GM12865 (cell line): ENCODE measurements around the gene SAPCD1.

Source experiments
- DNase-seq: peaks from one replicate; pipeline ENCODE4 v3.0.0; 2010; ENCODE audit warnings: low read depth
- H3K4me3 ChIP-seq: 2 replicates; pipeline ENCODE4 v1.5.1; 2011; ENCODE audit warnings: mild to moderate bottlenecking, low read depth, low read length, control low read depth
- TF ChIP-seq, protein P1 (sequence below): IDR thresholded peaks from 2 replicates; pipeline ENCODE4 v1.5.1; 2011; ENCODE audit warnings: low read length, control low read depth, low read depth, inconsistent platforms; ENCODE audit not compliant: insufficient read depth; ENCODE audit errors: missing control alignments

The SAPCD1 gene

DNA sequence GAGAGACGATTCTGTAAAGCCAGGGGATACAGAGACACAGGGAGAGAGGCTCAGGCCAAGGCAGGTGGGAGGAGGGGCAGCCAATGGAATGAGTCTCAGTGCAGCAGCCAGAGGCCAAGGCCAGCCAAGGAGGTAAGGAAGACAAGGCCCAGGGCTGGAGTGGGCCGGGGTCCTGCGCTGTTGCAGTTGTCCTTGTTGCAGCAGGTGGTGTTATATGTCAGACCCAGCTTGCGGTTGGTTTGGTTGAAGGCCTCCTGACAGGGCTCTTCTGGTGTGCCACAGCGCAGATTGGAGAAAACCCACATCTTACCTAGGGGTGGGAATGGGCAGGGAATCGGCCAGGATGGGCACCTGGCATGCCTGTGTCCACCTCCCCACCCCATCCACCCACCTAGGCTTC lies 43.5 kb upstream of the SAPCD1 start:
- TF ChIP-seq, protein P1, sequence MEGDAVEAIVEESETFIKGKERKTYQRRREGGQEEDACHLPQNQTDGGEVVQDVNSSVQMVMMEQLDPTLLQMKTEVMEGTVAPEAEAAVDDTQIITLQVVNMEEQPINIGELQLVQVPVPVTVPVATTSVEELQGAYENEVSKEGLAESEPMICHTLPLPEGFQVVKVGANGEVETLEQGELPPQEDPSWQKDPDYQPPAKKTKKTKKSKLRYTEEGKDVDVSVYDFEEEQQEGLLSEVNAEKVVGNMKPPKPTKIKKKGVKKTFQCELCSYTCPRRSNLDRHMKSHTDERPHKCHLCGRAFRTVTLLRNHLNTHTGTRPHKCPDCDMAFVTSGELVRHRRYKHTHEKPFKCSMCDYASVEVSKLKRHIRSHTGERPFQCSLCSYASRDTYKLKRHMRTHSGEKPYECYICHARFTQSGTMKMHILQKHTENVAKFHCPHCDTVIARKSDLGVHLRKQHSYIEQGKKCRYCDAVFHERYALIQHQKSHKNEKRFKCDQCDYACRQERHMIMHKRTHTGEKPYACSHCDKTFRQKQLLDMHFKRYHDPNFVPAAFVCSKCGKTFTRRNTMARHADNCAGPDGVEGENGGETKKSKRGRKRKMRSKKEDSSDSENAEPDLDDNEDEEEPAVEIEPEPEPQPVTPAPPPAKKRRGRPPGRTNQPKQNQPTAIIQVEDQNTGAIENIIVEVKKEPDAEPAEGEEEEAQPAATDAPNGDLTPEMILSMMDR, result no peak
- H3K4me3 ChIP-seq, result no peak overlapping the region
- DNase-seq, result no peak

DNA sequence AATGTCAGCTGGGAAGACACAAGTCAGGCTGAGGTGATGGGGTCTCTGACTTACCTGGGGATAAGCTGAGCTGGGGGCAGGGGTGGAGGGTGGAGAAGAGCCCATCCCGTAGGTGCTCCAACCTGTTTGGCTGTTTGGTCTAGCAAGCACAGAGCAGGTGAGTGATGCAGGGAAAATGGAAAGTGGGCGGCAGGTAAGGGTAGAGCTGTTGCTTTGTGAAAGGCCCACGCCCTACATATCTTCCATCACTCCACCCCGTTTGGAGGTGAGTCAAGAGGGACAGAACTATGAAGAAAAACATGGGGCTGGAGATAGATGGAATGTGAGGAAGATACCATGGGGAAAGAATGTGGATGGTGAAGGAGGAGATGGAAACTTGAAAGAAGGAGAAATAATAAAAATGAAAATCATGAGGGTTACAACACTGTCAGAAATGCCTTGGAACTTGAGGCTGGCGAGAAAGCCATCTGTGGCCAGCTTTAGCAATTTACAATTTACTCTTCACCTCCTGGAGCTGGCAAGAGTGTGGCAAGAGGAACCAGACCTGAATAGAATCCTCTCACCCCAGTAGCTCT lies 42.2 kb upstream of the SAPCD1 start:
- DNase-seq, result no peak
- TF ChIP-seq, protein P1, result no peak
- H3K4me3 ChIP-seq, result no peak overlapping the region

DNA sequence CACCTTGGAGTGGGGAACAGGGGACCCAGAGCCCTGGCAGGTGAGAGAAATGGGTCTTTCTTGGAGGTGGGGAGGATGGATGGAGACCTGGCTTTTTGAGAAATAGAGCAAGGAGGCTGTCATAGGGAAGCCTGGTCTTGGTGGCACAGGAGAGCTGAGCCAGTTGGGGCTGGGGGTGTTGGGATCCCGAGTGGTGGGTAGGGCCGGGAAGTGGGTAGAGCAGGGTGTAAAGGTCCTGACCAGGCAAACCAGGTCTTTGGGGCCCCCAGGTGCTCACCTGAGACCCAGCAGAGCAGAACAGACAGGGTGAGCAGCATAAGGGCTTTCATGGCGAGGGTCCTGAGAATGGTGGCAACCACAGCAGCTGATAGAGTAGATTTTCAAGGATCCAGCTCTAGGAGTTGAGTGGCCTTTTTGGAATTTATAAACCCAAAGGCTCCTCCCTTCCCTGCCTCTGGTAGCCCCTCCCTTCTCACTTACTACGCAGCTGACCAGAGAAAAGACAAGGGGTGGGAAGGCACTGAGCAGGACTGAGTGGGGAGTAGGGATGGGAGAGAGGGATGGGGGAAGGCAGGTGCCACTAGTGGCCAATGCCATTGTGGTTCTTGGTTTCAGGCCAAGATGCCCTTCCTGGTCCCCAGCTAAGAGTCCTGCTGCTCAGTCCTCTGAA lies 41.0 kb upstream of the SAPCD1 start, which contains the start of gene LY6G6C:
LY6G6C (minus strand) TSS at position 396 of the 670 bp plus-strand sequence; CDS start at position 329, 67 bp downstream.
- TF ChIP-seq, protein P1, result no peak
- H3K4me3 ChIP-seq, result no peak within 1 kb of the TSS
- no peak for DNase-seq

DNA sequence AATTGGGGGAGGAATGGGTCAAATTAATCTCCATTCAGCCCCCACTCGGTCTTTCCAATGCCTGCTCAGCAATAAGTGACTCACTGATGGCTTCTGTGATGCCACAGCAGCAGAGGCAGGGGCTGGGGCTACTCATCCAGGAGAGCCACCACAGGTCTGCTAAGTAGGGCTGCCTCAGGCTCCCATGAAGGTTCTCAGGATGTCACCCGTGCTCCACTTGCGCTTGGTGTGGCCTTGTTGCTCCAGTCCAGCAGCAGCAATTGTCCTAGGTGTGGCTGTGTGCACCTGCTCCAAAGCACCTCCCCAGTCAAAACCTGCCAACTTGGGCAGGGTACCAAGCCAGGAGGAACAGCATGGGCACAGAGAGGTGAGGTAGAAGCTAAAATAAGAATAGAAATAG lies 40.3 kb upstream of the SAPCD1 start:
- no peak for DNase-seq
- TF ChIP-seq, protein P1, result no peak
- no peak overlapping the region for H3K4me3 ChIP-seq

DNA sequence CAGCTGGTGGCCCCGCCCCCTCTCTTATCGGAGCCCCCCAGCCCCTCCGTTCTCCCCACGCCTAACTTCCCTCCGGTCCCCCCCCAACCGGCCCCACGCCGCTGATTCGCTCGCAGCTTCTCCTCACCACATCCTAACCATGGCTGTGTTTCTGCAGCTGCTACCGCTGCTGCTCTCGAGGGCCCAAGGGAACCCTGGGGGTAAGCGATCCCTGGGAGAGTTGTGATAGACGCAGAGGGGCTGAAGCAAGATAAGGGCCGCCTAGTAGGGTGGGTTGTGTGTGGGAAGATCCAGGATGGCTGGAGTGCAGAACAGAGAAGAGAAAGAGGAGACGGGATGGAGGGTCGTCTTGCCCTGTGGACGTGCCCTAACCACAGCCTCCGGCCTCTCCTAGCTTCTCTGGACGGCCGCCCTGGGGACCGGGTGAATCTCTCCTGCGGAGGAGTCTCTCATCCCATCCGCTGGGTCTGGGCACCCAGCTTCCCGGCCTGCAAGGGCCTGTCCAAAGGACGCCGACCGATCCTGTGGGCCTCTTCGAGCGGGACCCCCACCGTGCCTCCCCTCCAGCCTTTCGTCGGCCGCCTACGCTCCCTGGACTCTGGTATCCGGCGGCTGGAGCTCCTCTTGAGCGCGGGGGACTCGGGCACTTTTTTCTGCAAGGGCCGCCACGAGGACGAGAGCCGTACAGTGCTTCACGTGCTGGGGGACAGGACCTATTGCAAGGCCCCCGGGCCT lies 39.0 kb upstream of the SAPCD1 start, which contains the start of gene MPIG6B:
MPIG6B (plus strand) TSS at position 129 of the 735 bp plus-strand sequence; CDS start at position 140, 11 bp downstream.
- DNase-seq, result no peak
- TF ChIP-seq, protein P1, result no peak
- no peak within 1 kb of the TSS for H3K4me3 ChIP-seq

DNA sequence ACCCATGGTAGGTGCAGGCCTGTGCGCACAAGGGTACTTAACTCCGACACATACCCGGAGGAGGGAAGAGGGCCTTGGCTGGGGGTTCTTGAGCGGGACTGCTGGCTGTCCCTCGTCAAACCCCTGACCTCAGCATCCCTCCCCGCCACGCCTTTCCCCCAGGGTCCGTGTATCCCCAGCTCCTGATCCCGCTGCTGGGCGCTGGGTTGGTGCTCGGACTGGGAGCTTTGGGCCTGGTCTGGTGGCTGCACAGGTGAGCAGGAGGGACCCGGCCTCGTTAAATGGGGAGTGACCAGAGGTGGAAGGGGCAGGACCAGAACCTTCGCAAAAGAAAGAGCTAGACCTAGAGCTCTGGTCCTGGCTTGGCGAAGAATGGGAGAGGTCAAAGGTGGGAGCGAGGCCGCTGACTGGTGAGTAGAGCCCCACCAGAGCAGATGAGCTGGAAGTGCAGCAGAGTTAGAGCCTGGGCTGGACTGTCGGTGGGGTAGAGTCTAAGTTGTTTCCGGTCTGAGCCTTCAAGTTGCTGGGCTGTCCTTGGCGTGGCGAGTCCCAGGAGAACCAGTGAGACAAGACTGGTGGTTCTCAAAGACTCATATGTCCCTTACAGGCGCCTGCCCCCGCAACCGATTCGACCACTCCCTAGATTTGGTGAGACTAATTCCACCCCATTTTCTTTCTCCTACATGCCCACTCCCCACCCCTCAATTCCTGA lies 38.3 kb upstream of the SAPCD1 start:
- no peak for DNase-seq
- TF ChIP-seq, protein P1, result no peak

More for the DNA sequence above, 38.3 kb upstream of the SAPCD1 start:
- no peak overlapping the region for H3K4me3 ChIP-seq
